HL-60 (cell line): ENCODE measurements around the gene SAE1.

Experiments
- CTCF ChIP-seq: IDR thresholded peaks from one replicate; pipeline ENCODE4 v1.5.1; 2011; ENCODE audit warnings: low read length, control low read depth, inconsistent platforms; ENCODE audit not compliant: insufficient read depth
- GABPA ChIP-seq: IDR thresholded peaks from 2 replicates; pipeline ENCODE4 v1.6.1; 2012; ENCODE audit warnings: low read depth
- POLR2AphosphoS5 ChIP-seq: IDR thresholded peaks from 2 replicates; pipeline ENCODE4 v1.6.1; 2012; ENCODE audit warnings: low read depth
- REST ChIP-seq: IDR thresholded peaks from 2 replicates; pipeline ENCODE4 v1.6.1; 2012; ENCODE audit warnings: low read depth; ENCODE audit not compliant: insufficient replicate concordance

GRCh38 chr19:47107953-47108746 is 22.5 kb upstream of the SAE1 start:
- TF ChIP-seq CTCF, result no peak
- no peak for TF ChIP-seq REST
- TF ChIP-seq GABPA, result no peak
- TF ChIP-seq POLR2AphosphoS5, result no peak
